GM12892 (cell line): ENCODE data around the gene AP1AR.

Experiments used
- POLR2A ChIP-seq: IDR thresholded peaks from 2 replicates; pipeline ENCODE4 v1.6.1; 2011; ENCODE audit warnings: low read depth, low read length, control low read depth
- POLR2AphosphoS5 ChIP-seq: IDR thresholded peaks from 2 replicates; pipeline ENCODE4 v1.6.1; 2011; ENCODE audit warnings: low read depth, low read length, control low read depth
- TAF1 ChIP-seq: IDR thresholded peaks from 2 replicates; pipeline ENCODE4 v1.6.1; 2011; ENCODE audit warnings: low read depth, mild to moderate bottlenecking, control low read depth, low read length, borderline replicate concordance

- TF ChIP-seq POLR2A: peak; percentile 30; the same call in 1 of the 2 replicates
- no peak; the same call in 1 of the 2 replicates for TF ChIP-seq POLR2AphosphoS5
- peak; percentile 17; the same call in 1 of the 2 replicates for TF ChIP-seq TAF1
These were observed 53.2 kb downstream of the AP1AR start for GRCh38 chr4:112284662-112285411.
